ENCODE data around the gene GOLGA8O. TPM values are rescaled to one million over a fixed set of nuclear protein-coding genes. Genes with fewer than 3 reads are reported as not detected.
"Not testable (repeated sequence)": the region's sequence is repeated elsewhere in the genome, so short reads cannot be mapped to it uniquely, and the experiment has no call there.

Gene GOLGA8O
- total and polyA plus RNA-seq, 2 of the 13 experiments (the other 11 are each of a cell fraction or from before 2014, with no cell fraction given), result 0.04 TPM; not detected in 1

- H3K4me3 ChIP-seq (replicated peaks in 1 of 3; ENCODE audit: insufficient read depth in 1 of 3, low read depth in 2 of 3, low read length in 3 of 3); H3K4me2 ChIP-seq (ENCODE audit: low read depth, low read length); H3K4me1 ChIP-seq (ENCODE audit: insufficient read depth, low read length); FAIRE-seq; H3K36me3 ChIP-seq (replicated peaks in 1 of 2; ENCODE audit: control insufficient read depth in 1 of 2, insufficient read depth in 2 of 2, low read length in 2 of 2); H2AFZ ChIP-seq (ENCODE audit: low read length); intact Hi-C loops (cut with micrococcal nuclease; ENCODE audit: unreplicated experiment); H3K27ac ChIP-seq (ENCODE audit: extremely low read length, insufficient read depth, low read length); H3K79me2 ChIP-seq (ENCODE audit: insufficient read depth, low read length); POLR2A ChIA-PET; H3K9me3 ChIP-seq (ENCODE audit: low read length); H3K9ac ChIP-seq (ENCODE audit: insufficient read depth, low read depth, low read length); in situ Hi-C loops (cut with HindIII; ENCODE audit: extremely low pct_ligation_motif_present, low pct_unique_long_range_greater_than_20kb); BruUV-seq (replicated peaks); CTCF ChIA-PET (ENCODE audit: low intra/inter-chr PET ratio, low total read pairs); DNase-seq (ENCODE audit: low spot score); ATAC-seq; H3K27me3 ChIP-seq (ENCODE audit: control insufficient read depth in 1 of 2, insufficient read depth in 2 of 2, low read length in 2 of 2); H4K20me1 ChIP-seq (ENCODE audit: insufficient read depth, low read length): not testable (repeated sequence)
- no CpG with 5 or more reads among the region's 4 CpGs for WGBS (ENCODE audit: low lambda C conversion rate)
These were observed 37.3 kb upstream of the GOLGA8O start for GRCh38 chr15:32492768-32493167.

- in situ Hi-C loops (cut with HindIII; ENCODE audit: extremely low pct_ligation_motif_present, low pct_unique_long_range_greater_than_20kb), result not testable (repeated sequence)
These were observed 31.0 kb upstream of the GOLGA8O start for GRCh38 chr15:32486474-32486873.

GRCh38 chr15:32483377-32483776, 27.9 kb upstream of the GOLGA8O start:
- intact Hi-C loops (cut with micrococcal nuclease; ENCODE audit: unreplicated experiment); H3K36me3 ChIP-seq (replicated peaks in 1 of 2; ENCODE audit: control insufficient read depth in 1 of 2, insufficient read depth in 2 of 2, low read length in 2 of 2); BruUV-seq (replicated peaks); H3K27ac ChIP-seq (ENCODE audit: extremely low read length, insufficient read depth, low read length); POLR2A ChIA-PET; DNase-seq (ENCODE audit: low spot score); H3K4me1 ChIP-seq (ENCODE audit: insufficient read depth, low read length); FAIRE-seq; CTCF ChIA-PET (ENCODE audit: low intra/inter-chr PET ratio, low total read pairs); H3K9me3 ChIP-seq (ENCODE audit: low read length); ATAC-seq; H4K20me1 ChIP-seq (ENCODE audit: insufficient read depth, low read length); H3K27me3 ChIP-seq (ENCODE audit: control insufficient read depth in 1 of 2, insufficient read depth in 2 of 2, low read length in 2 of 2); H3K4me3 ChIP-seq (replicated peaks in 1 of 3; ENCODE audit: insufficient read depth in 1 of 3, low read depth in 2 of 3, low read length in 3 of 3); in situ Hi-C loops (cut with HindIII; ENCODE audit: extremely low pct_ligation_motif_present, low pct_unique_long_range_greater_than_20kb); H3K9ac ChIP-seq (ENCODE audit: insufficient read depth, low read depth, low read length); H2AFZ ChIP-seq (ENCODE audit: low read length); H3K4me2 ChIP-seq (ENCODE audit: low read depth, low read length); H3K79me2 ChIP-seq (ENCODE audit: insufficient read depth, low read length): not testable (repeated sequence)
- WGBS (ENCODE audit: low lambda C conversion rate), result 11% methylated on average over 4 of the region's 6 CpGs

More at GRCh38 chr15:32486474-32486873, 31.0 kb upstream of the GOLGA8O start:
- H3K4me2 ChIP-seq (ENCODE audit: low read depth, low read length); H3K4me1 ChIP-seq (ENCODE audit: insufficient read depth, low read length); H3K9me3 ChIP-seq (ENCODE audit: low read length); intact Hi-C loops (cut with micrococcal nuclease; ENCODE audit: unreplicated experiment); FAIRE-seq; H4K20me1 ChIP-seq (ENCODE audit: insufficient read depth, low read length); DNase-seq (ENCODE audit: low spot score); H3K79me2 ChIP-seq (ENCODE audit: insufficient read depth, low read length); H3K4me3 ChIP-seq (replicated peaks in 1 of 3; ENCODE audit: insufficient read depth in 1 of 3, low read depth in 2 of 3, low read length in 3 of 3); H3K9ac ChIP-seq (ENCODE audit: insufficient read depth, low read depth, low read length); CTCF ChIA-PET (ENCODE audit: low intra/inter-chr PET ratio, low total read pairs); H3K27me3 ChIP-seq (ENCODE audit: control insufficient read depth in 1 of 2, insufficient read depth in 2 of 2, low read length in 2 of 2); H3K36me3 ChIP-seq (replicated peaks in 1 of 2; ENCODE audit: control insufficient read depth in 1 of 2, insufficient read depth in 2 of 2, low read length in 2 of 2); BruUV-seq (replicated peaks); POLR2A ChIA-PET; H3K27ac ChIP-seq (ENCODE audit: extremely low read length, insufficient read depth, low read length); H2AFZ ChIP-seq (ENCODE audit: low read length); ATAC-seq: not testable (repeated sequence)
- 65% methylated on average over 10 of the region's 12 CpGs for whole genome bisulfite sequencing (ENCODE audit: low lambda C conversion rate)

- H3K36me3 ChIP-seq (replicated peaks in 1 of 2; ENCODE audit: control insufficient read depth in 1 of 2, insufficient read depth in 2 of 2, low read length in 2 of 2); intact Hi-C loops (cut with micrococcal nuclease; ENCODE audit: unreplicated experiment); in situ Hi-C loops (cut with HindIII; ENCODE audit: extremely low pct_ligation_motif_present, low pct_unique_long_range_greater_than_20kb); H3K4me1 ChIP-seq (ENCODE audit: insufficient read depth, low read length); H3K79me2 ChIP-seq (ENCODE audit: insufficient read depth, low read length); H3K9ac ChIP-seq (ENCODE audit: insufficient read depth, low read depth, low read length); H3K4me2 ChIP-seq (ENCODE audit: low read depth, low read length); H3K4me3 ChIP-seq (replicated peaks in 1 of 3; ENCODE audit: insufficient read depth in 1 of 3, low read depth in 2 of 3, low read length in 3 of 3); H2AFZ ChIP-seq (ENCODE audit: low read length); ATAC-seq; H3K27ac ChIP-seq (ENCODE audit: extremely low read length, insufficient read depth, low read length); POLR2A ChIA-PET; H4K20me1 ChIP-seq (ENCODE audit: insufficient read depth, low read length); CTCF ChIA-PET (ENCODE audit: low intra/inter-chr PET ratio, low total read pairs); H3K27me3 ChIP-seq (ENCODE audit: control insufficient read depth in 1 of 2, insufficient read depth in 2 of 2, low read length in 2 of 2); DNase-seq (ENCODE audit: low spot score); H3K9me3 ChIP-seq (ENCODE audit: low read length); FAIRE-seq; BruUV-seq (replicated peaks): not testable (repeated sequence)
- WGBS (ENCODE audit: low lambda C conversion rate), result no CpG with 5 or more reads among the region's 5 CpGs
These were observed 26.2 kb upstream of the GOLGA8O start for GRCh38 chr15:32481683-32482082.
